KOPT-K1 (cell line): Measurements from ENCODE around the gene DOCK10.
"Not testable (repeated sequence)": the region's sequence is repeated elsewhere in the genome, so short reads cannot be mapped to it uniquely, and the experiment has no call there.

Experiments used
- H3K27ac ChIP-seq: fragments of 200-600 bp; sonication (generic); 2 replicates; pipeline ENCODE4 v1.5.1; 2016; ENCODE audit warnings: antibody characterized with exemption, mild to moderate bottlenecking, low read depth, low read length; ENCODE audit not compliant: poor library complexity, severe bottlenecking
- H3K36me3 ChIP-seq: fragments of 200-600 bp; sonication (generic); 2 replicates; pipeline ENCODE4 v1.5.1; 2017; ENCODE audit warnings: antibody characterized with exemption, mild to moderate bottlenecking, low read length, moderate library complexity; ENCODE audit not compliant: insufficient read depth
- H3K9me3 ChIP-seq: fragments of 200-600 bp; sonication (generic); 2 replicates; pipeline ENCODE4 v1.5.1; 2017; ENCODE audit warnings: antibody characterized with exemption, low read length, mild to moderate bottlenecking; ENCODE audit not compliant: insufficient read depth, poor library complexity, severe bottlenecking

The DOCK10 gene

DNA sequence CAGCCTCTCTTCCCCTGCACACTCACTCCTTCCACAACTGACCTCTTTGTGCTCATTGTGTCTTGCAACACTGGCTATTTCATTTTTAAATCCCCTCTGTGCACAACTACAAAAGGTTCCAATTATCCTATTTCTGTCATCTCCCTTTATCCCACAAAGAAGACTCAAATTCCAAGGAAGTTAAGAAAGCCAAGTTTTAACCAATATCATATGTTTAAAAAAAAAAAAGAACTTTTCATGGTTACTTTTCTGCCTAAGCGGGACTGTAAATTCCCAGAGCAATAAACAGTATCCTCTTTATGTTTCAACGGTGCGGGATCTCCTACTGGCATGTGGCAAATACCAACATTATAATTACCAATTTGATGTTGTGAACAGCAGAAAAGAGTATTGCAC, 83.8 kb downstream of the DOCK10 start:
- H3K27ac ChIP-seq, result no peak overlapping the region
- H3K36me3 ChIP-seq, result no peaks in the 10 kb centered on the region
- no peaks in the 10 kb centered on the region for H3K9me3 ChIP-seq

GRCh38 chr2:224957540-224958461, 84.5 kb downstream of the DOCK10 start:
- no peak overlapping the region for H3K27ac ChIP-seq
- H3K9me3 ChIP-seq, result no peaks in the 10 kb centered on the region

DNA sequence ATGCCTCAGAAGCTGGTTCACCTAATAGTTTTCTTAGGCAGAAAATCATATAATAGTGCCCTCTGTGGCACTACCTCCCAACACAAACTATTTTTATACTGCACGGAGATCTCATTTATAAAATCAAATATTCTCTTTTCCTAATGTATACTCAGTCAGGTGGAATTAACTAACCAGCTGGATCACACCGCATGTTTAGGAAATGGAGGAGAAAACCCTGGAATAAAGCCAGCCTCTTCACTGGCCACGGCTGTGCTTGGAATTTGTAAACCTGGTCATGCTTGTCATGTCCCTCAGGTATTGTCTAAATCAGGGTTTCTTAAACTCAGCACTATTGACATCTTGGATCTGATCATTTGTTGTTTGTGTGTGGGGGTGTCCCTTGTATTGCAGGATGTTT, 85.6 kb downstream of the DOCK10 start:
- no peaks in the 10 kb centered on the region for H3K36me3 ChIP-seq
- H3K9me3 ChIP-seq, result no peaks in the 10 kb centered on the region
- H3K27ac ChIP-seq, result no peak overlapping the region

More at GRCh38 chr2:224957540-224958461, 84.5 kb downstream of the DOCK10 start:
- H3K36me3 ChIP-seq, result no peaks in the 10 kb centered on the region

DNA sequence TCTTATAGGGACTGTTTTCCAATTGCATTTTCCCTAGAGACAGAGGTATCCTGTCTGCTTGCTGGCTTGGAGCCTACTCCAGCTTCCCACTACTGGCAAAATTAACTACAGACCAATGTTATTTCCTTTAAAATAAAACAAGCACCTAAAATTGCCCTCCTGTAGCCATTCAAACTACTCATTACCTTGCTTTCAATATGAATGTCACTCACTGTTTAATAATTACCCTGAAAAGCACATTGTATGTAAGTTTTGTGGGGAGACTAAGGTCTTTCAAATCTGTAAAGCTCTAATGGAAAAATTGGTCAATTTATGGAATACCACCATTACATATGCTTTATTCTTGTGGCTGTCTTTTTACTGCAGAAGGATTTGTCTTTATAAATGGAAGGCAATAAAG, 87.3 kb downstream of the DOCK10 start:
- Histone ChIP-seq H3K9me3 (no peaks in the 10 kb centered on the region), H3K36me3 (no peaks in the 10 kb centered on the region), H3K27ac (no peak overlapping the region)

GRCh38 chr2:224952936-224953657, 89.2 kb downstream of the DOCK10 start:
- no peaks in the 10 kb centered on the region for H3K36me3 ChIP-seq
- H3K27ac ChIP-seq, result peak overlapping the region; percentile 23

DNA sequence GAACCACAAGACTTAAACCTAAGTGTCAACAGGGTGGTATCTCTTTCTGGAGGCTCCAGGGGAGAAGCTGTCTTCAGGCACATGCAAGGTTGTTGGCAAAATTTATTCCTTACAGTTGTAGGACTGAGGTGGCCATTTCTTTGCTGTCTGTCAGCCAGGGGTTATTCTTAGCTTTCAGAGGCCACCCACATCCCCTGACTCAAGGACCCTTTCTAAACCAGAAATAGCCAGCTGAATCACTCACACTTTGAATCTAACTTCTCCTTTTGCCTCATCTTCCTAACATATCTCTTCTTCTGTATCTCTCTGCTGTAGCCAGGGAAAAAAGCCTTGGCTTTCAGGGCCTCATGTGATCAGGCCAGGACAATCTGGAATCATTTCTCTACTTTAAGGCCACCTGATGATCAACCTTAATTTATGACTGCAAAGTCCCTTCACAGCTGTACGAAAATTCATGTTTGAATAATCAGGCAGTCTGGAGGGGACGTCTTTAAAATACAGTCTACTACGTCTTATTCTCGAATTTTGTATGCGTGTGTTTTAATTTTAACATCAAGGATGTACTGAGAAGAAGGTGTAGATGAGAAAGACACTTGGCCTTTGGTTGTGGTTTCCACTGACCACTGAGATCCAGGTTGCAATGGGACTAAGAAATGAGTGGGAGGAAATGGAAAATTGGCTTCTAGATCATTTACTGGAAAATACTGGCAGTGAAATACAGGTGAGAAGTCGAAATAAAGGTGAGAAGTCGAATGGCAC, 90.4 kb downstream of the DOCK10 start:
- Histone ChIP-seq H3K27ac (no peak overlapping the region), H3K36me3 (no peaks in the 10 kb centered on the region), H3K9me3 (no peaks in the 10 kb centered on the region)

More at GRCh38 chr2:224952936-224953657, 89.2 kb downstream of the DOCK10 start:
- no peaks in the 10 kb centered on the region for H3K9me3 ChIP-seq

- no peaks in the 10 kb centered on the region for H3K9me3 ChIP-seq
- no peak overlapping the region for H3K27ac ChIP-seq
- no peaks in the 10 kb centered on the region for H3K36me3 ChIP-seq
Measured at GRCh38 chr2:224948859-224949258, 93.4 kb downstream of the DOCK10 start.

DNA sequence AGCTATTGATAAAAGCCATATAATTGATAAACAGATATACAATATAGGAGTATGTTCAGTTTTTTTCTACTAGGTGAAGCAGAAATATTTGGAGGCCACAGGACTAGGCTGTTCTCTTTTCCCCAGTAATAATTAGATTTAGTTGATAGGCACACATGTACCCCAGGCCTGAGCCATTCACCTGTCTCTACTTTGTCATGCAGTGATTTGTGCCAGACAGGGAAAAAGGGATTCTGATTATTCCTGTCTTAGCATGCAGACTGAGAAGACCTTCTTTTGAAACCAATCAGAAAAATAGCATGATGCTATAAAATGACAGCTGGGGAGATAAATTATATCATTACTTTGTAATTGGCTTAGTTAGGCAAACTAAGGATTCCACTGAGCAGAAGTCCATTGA, 94.3 kb downstream of the DOCK10 start:
- H3K36me3 ChIP-seq, result no peaks in the 10 kb centered on the region
- H3K9me3 ChIP-seq, result no peaks in the 10 kb centered on the region
- H3K27ac ChIP-seq, result peak overlapping the region; percentile 91

GRCh38 chr2:224947566-224947965, 94.7 kb downstream of the DOCK10 start:
- peak overlapping the region; percentile 91 for H3K27ac ChIP-seq
- no peaks in the 10 kb centered on the region for H3K36me3 ChIP-seq

GRCh38 chr2:224946895-224947294, 95.4 kb downstream of the DOCK10 start:
- no peaks in the 10 kb centered on the region for H3K36me3 ChIP-seq
- peak overlapping the region; percentile 91 for H3K27ac ChIP-seq
- no peaks in the 10 kb centered on the region for H3K9me3 ChIP-seq

More at GRCh38 chr2:224947566-224947965, 94.7 kb downstream of the DOCK10 start:
- H3K9me3 ChIP-seq, result no peaks in the 10 kb centered on the region

GRCh38 chr2:224944707-224945547, 97.3 kb downstream of the DOCK10 start:
- Histone ChIP-seq H3K36me3 (no peaks in the 10 kb centered on the region), H3K27ac (peak overlapping the region; percentile 91), H3K9me3 (no peaks in the 10 kb centered on the region)

DNA sequence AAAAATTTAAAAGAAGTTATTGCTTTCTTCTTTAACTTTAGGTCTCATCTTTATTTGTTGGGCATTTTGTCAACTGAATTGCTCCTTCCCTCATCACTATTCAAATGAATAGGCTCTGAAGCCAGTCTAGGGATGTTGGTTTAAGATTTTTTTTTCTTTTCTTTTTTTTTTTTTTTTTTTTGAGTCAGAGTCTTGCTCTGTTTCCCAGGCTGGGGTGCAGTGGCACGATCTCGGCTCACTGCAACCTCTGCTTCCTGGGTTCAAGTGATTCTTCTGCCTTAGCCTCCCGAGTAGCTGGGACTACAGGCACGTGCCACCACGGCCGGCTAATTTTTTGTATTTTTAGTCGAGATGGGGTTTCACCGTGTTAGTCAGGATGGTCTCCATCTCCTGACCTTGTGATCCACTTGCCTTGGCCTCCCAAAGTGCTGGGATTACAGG, 98.6 kb downstream of the DOCK10 start:
- not testable (repeated sequence) for H3K36me3 ChIP-seq, H3K27ac ChIP-seq, H3K9me3 ChIP-seq

- Histone ChIP-seq H3K36me3 (no peaks in the 10 kb centered on the region), H3K9me3 (no peaks in the 10 kb centered on the region), H3K27ac (peak overlapping the region; percentile 16)
Measured at GRCh38 chr2:224941960-224942359, 100.3 kb downstream of the DOCK10 start.

DNA sequence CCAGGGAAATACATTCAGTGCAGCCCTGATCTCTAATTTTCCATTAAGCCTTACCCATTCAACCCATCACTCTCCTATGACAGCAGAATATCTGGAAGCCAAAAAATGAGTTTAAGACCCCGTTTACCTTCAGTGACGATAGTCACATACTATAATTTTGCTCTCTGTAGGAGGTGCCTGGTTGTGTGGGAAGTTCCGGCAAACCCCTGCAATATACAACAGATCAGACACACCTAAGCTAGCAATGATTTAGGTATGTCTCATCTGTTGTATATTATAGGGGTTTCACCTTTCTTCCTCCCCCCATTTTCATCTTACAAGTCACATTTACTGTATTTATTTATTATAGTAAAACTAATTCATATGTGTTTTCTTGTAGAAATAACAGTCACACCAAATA, 101.7 kb downstream of the DOCK10 start:
- Histone ChIP-seq H3K27ac (no peak overlapping the region), H3K9me3 (no peaks in the 10 kb centered on the region)

More for the DNA sequence above, 101.7 kb downstream of the DOCK10 start:
- H3K36me3 ChIP-seq, result no peaks in the 10 kb centered on the region
